Measurements from ENCODE around the gene PKIB.

PKIB gene

DNA sequence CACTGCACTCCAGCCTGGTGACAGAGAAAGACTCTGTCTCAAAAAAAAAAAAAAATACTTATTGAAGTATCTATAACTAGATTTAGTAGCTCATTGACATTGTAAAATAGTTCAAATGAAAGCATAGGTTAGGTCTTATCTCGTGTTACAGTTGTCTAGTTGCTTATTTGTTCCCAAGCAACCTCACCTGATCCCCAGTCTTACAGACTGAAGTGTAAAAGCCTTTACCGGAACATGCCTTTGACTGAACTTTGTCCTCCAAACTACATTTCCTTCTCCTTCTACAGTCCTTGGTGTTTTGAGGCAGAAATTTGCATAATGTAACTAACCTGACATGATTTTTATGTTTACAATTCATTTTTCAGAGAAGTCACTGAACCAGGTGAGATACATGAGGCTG lies 61.0 kb downstream of the PKIB start:
- no peak for DNase-seq

DNA sequence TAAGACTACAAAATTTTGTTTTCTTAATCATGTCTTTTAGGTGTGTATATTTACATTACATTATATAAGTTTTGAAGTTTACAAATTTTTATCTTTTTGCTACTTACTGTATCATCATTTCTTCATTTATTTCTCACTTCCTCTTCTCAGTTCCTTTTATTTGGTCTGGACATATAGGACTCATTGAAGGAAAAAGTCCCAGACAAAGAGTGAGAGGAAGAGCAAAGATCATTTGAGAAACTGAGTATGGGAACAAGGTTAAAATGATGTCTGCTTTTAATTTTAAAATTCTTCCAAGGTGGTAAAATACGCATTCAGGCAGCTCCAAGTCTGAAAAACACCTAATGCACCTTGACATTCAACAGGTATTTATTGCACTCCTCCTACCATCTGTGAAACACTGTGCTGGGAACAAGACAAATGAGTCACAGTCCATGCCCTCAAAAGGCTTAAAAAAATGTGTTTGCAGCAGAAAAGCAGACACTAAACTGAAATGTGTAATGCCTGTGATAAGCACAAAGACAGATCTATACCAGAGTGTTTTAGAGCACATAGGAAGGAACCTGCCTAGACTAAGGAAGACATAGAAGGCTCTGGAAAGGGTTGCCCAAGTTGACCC lies 63.2 kb downstream of the PKIB start:
- DNase-seq = no peak

DNA sequence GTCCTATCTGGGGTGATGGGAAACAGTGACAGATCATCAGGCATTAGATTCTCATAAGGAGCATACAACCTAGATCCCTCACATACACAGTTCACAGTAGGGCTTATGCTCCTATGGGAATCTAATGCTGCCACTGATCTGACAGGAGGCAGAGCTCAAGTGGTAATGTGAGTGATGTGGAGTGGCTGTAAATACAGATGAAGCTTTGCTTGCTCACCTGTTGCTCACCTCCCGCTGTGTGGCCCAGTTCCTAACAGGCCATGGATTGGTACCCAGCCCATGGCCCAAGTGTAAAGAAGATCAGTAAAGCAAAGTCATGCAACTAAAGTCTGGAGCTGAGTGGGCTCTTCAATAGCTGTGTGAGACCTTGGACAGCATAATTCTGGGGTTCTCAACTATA lies 65.9 kb downstream of the PKIB start:
- no peak for DNase-seq

DNA sequence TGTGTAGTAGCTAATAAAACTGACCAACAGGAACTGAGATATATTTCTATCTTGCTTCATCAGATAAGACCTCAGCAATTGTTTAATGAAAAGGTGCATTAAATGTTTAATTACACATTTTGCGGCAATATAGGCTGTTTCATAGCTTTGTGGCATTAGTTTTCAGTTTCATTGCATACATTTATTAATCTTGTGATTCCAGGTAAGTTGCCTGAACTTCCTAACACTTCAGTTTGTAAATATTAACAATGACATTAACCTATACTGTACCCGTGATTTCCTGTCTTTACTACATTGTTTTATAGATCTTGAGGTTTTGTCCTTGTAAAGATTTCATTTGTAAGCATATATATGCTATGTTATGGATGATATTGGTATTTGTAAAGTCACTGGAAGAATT lies 66.5 kb downstream of the PKIB start:
- DNase-seq = no peak

DNA sequence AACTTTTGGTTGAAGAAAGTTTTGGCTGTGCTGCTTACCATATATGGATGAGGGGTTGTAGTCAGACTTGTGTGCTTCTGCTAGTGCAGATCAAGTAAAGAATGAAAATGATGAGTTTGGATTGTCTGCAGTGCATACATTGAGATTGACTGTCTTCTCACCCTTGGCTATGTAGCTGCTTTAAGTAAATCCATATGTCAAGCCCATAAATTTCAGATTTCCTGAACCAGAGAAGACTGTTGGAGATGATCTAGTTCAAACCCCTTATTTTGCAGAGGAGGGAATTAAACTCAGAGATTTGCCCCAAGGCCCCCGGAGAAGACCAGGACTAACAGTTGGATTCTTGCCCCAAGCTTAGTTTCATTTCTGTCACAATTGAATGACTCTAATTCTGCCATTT lies 67.2 kb downstream of the PKIB start:
- DNase-seq = no peak

DNA sequence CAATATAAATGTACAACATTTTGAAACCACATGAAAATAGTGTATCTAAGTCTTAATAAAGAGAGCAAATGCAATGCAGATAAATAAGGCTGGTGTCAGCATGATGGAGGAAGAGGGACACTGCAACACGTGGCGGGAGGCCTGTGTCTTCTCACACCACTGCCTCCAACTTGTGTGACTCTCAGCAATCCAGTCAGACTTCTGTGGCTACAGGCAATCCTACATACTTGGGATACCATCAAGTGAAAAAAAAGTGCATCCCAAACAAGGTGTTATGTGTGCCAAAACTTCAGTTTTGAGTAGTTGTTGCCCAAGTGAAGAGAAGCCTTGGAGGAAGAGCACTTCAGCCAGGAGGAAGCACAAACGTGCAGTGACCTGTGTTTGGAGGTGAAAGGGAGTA lies 68.6 kb downstream of the PKIB start:
- no peak for DNase-seq

DNA sequence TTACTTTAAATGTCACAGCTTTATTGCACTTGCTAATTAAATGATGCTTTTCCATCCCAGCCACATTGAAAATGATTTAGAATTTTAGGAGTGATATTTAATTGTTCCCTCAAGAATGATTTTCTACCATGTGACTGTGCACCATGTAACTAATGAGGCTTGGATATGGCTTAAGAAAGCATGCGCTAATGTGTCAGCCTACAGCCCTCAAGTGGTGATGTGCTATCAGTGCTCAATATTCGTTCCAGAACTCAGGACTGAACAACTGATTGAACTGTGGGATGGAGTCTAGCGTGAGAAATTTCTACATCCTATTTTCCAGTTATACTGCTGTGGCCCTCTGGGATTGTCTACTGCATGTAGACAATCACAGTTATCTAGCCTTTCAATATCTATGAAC lies 71.5 kb downstream of the PKIB start:
- no peak for DNase-seq

DNA sequence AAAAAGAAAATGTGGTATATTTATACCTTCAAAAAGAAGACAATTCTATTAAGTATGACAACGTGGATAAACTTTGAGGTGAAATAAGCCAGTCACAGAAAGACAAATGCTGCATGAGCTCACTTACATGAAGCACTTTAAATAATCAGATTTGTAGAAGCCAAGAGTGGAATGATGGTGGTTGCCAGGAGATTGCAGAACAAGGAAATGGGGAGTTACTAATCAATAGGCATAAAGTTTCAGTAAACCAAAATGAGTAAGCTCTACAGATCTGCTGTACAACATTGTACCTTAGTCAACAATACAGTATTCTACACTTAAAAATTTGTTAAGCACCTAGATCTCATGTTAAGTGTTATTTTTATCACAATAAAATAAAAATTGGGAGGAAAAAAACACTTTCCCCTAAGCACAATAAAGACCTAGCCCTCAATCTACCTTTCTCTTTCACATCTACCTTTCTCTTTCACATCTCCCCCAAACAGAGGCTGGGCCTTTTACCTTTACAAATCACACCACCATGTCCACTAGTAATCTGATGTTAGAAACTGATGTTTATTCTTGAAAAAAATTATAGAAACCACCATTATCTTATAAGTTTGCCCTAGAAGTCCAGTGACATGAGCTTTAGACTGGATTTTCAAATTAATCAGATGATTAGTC lies 73.9 kb downstream of the PKIB start:
- DNase-seq = no peak

DNA sequence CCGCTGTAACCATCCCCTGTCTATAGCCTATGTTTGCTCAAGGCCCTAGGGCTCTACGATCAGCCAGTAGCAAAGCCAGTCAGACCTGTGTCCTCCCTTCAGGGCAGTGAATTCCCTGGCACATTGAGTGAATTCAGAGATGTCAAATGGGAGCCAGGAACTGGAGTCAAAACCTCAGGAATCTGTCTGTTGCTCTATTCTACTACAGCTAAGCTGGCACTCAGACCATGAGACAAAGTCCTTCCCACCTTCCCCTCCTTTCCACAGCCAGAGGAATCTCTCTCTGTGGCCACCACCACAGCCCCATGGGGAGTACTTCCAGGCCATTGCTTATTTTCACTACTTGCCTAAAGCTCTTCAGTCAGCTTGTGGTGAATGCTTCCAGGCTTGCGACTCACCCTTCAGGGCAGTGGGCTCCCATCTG lies 82.0 kb downstream of the PKIB start:
- no peak for DNase-seq

DNA sequence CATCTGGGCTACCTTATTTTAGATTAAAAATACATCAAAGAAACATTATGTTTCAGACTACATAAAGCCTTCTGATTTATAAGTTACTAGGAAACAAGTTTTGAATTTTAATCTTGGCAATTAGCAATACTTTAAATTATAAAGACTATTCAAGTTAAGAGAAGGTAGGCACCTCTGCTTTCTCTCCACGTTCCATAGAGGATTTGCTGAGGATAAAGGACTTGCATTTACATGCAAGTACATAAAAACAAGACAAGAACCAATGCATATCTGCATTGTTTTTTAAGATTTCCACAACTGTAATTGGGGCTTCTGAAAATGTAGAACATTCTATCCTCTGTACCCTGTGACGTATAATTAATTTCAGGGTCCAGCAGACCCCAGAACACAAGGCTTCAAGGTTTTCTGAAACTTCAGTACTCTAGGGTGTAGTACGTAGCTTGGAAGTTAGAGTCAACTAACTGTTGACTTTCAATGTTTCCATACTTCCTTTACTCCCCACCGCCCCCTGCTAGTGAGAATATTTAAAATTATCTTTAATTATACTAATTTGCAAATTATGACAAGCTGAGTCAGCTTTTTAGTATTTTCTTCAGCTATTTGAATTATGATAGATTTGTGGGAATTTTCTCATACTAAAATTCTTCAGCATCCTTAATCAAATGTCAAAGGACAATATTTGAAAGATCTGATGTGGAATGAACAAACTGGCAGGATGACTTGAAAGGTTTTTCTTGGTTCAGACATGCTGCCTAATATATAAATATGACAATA lies 82.8 kb downstream of the PKIB start:
- no peak for DNase-seq

DNA sequence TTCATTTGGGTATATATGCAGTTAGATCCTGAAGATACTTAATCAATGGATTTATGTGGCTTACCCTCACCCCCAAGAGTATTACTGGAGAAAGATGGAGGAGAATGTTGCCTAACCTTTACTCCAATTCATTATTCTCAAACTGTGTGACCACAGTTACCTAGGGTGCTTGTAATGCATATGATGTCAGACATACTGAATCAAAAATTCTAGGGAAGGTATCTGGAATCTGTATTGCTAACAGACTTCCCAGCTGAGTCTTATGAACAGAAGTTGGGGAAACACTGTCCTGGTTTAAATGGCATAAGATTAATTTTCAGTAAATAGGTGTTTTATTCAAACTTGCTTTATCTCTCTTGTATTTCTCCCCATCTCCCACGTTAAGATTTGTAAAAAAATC lies 83.9 kb downstream of the PKIB start:
- DNase-seq = no peak

DNA sequence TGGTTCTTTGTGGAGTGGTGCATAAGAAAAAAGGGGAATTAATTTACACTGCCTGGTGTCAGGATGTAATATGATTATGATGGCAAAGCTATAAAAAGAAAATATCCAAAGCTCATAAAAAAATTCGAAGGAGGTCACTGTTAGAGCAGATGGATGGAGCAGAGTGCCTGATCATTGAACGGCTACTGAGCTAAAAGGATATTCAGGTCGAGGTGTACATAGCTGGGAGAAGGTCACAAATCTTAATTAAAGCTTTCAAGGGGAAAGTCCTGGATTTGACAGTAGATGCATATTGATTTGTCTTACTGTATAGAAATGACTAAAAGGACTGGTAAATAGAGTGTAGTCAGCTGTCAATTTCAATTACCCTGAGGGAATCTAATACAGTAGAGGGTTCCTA lies 84.4 kb downstream of the PKIB start:
- DNase-seq = no peak

DNA sequence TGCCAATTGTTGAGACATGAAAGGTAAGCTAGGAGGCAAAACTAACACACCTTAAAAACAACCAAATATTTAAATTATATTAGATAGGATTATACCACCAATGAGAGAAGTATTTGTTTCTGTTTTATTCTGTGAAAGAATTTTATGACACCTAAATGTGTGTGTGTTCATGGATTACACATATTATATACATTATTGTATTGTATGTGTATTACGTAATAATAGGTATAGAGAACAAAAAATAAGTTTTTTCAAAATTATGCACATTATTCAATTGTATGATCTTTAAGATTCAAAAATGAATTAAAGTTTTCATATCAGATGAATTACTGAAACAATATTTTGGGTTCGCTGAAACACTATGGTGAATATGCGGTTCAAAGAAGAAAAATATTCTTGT lies 85.0 kb downstream of the PKIB start:
- DNase-seq = no peak

DNA sequence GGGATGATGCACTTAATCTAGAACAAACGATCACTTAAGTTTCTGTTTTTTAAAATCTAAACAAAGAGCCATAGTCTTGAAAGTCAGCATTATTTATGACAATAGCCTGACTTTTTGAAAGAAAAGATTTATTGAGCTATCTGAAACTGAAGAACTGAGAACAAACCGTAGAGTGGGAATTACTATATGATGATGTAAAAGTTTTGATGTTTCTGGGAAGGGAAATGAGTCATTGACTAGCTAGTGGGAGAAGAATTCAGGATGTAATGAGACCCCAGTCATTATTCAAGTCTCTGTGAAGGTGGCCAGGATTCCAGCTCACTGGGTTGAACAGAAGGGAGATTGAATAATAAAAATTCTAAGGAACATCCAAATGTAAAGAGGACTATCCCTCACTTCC lies 85.9 kb downstream of the PKIB start:
- DNase-seq = no peak

DNA sequence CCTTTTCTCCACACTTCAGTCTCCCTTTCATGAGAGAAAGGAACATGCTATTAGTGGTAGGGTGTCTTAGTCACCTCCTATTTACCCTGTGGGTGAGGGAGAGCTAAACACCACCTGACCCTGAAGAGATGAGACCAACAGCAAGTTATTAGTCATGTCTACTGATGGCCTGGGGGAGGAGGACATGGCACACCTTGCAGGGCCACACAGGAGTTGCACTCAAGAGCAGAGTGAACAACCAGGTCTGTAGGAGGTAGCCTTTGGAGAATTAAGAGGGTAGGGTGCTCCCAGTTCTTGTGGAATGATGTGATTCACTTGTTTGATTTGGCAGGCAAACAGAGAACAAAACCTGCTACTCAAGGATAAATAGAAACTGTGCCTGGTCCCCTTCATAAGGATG lies 86.6 kb downstream of the PKIB start:
- no peak for DNase-seq

DNA sequence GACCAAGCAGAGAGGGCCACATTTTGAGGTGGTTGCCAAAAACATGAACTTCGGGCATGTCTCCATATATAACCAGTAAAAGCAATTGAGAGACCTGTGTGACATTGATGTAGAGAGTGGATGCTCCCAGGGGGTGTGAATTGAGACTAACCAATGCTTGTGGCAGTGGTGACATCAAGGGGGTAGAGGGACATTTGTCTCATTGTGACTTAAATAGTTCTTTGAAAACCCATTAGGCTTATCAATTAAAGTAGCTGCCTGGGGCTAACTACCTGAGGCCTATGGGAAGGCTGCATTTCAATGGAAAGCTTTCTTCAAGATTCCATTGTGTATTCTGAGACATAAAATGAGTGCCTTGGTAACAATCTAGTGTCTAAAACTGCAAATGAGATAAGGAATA lies 87.3 kb downstream of the PKIB start:
- DNase-seq = no peak

DNA sequence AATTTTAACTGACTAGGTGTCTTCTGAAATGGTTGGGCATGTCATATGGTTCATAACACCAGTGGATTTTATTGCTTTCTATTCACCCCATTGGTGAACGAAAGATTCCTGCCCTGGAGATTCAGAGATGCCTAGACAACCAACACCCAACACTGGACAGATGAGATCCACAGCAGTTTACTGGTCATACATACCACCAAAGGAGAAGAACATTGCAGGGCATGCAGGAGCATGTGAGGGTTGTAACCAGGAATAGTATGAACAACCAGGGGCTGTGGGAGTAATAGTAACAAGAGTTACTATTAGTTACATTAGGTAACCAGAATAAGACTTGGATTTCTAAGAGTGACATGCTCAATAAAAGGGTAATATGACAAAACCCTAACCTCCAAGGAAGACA lies 91.5 kb downstream of the PKIB start:
- no peak for DNase-seq

DNA sequence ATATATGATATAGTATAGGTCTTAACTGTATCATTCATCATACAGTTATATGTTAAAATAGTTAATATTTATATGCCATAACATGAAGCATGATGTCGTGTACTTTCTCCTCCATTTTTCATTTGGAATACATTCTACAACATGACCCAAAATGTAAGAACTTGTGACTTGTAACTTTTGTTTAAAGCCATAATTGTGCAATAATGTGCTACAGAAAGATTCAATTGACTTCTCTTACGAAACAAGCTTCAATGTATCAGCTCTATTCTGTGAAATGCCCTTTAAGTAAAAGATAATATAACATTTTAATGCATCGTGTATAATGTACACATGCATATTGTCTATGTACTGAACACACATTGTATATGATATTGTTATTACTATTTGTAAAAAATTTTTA lies 92.6 kb downstream of the PKIB start:
- no peak for DNase-seq

DNA sequence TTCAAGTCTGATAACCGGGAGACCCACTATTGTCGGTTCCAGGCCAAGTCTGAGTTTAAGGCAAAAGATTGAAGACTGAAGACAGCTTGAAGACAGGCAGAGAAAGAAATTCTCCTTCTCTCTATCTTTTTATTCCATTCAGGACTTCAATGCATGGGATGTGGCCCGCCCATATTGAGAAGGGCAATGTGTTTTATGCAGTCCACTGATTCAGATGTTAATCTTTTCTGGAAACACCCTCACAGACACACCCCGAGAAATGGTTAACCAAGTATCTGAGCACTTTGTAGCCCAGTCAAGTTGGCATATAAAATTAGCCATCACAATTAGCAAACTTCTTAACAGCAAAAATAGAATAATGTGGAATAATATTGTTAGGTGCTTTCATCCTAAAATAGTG lies 93.9 kb downstream of the PKIB start:
- no peak for DNase-seq

DNA sequence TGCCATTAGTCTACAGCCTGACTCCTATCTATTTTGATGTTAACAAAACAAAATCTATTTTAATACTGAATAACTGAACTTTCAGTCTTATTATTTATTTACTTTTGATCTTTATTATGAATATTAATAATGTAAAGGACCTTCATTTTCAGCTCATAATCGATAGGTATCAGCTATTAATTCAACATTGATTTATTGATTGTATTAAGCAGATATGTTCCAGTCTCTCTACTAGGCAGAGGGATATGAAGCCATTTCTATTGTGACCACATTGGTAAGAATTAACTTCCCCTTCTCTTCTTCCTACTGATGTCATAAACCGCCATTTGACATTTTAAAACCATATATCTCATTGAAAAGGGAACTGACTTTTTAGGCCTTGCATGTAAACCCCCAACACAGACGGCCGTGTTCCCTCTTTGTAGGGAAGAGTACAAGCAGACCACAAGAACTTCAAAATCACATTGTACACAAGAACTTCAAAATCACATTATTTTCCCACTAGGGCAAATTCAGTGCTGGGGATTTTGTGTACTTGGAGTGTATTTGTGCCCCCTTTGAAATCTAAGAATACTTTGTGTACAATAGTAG lies 99.8 kb downstream of the PKIB start:
- DNase-seq = no peak

DNA sequence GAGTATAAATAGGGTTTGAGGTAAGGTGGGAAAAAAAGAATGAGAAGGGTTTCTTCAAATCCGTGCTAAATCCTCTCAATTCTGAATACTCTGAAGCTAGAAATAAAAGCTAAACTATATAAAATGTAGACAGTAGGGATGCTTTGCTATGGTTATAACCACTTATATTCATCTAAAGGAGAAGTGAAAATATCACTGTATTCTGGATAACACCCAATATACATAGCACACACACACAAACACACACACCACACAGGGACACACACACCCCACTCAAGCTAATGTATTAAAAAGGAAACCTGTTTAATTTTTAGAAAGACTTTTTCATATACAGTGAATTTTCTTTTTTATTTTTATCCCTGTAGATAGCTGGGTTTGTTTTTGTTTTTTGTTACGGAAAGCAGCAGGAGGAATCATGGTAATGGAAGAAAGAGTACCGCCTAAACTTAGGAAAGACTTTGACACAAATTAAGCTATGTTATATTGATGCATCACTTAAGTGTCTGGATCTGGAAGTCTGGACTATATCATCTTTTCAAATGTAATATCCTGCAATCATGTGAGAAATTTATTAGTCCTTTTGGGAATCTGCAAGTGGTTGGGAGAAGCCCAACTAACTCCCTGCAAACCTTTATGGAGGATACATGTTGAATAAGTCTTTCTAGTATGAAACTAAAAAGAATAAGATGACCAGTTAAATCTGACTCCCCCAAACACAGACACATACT lies 100.9 kb downstream of the PKIB start:
- DNase-seq = no peak

DNA sequence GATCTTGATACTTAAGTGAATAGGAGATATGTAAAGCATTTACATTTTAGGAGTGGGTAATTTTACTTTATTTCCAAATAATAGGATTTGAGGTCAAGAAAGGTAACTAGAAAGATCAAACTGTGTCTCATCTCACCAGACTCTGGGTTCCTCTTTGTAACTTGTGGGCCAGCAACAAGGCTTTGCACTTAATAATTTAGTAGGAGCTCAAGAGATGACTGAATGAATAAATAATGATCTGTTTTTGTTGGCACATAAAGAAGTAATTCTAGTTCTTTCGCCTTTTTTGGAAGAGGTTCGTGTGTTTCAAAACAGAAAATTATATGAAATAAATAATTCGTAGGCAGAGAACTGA lies 101.9 kb downstream of the PKIB start:
- DNase-seq = no peak

DNA sequence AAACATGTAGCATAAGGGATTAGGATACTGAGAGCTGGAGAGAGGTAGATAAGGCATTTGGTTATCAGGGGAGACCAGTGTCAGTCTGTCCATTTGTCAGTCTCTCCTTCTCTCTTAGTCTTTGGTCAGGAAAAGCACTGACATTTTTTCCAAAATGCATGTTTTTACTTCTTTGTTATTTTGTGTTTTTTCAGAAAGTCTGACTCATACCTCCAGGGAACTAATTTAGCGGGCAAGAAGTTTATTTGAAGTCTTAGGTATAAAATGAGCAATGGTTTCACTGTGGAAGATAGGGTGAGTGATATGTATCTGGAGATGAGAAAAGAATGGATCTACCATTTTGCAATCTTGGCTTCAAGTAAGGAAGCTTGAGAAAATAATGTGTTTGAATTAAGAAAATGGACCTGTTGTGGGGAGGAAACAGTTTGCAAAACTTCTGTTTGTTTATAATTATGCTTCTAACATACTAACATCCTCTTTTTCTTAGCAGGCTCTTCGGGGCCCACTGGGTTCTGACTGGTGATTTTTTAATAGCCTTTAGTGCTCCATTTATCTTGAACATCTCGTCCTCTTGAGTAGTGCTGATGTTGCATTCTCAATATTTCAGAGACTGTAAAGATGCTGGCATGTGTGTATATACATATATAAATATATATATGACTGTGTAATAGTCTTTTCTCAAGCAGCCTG lies 102.4 kb downstream of the PKIB start:
- no peak for DNase-seq

Data from stimulated activated CD4-positive, alpha-beta T cell treated with anti-CD3 and anti-CD28 coated beads, Interleukin-4, amount 100 ng/mL, for 1 hour (primary cell).